Ammon's horn (tissue), 1 donor: ENCODE data around the gene THEM5.

ENCODE experiments used
- DNase-seq: peaks from one replicate; pipeline ENCODE4 v3.0.0-alpha.2; 2016; ENCODE audit warnings: low spot score

THEM5 gene

DNA sequence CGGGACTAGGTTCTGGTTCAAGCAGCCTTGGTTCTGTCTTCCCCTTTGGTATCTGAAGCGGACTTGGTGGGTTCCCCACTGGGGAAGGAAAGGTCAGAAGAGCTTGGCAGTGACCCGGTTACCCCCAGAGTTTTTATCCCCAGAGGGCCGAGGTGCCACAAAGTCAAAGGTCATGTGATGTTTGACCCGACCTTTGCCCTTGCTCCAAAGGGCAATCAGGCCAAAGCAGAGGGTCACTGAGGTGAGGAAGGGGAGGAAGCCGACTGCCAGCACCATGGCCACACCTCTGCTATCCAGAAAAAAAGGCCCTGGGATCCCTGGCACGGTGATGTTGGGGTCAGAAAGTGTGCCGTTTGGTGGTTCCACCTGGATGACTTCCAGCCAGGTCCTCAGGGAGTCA, 52.7 kb downstream of the THEM5 start:
- DNase-seq = no peak

DNA sequence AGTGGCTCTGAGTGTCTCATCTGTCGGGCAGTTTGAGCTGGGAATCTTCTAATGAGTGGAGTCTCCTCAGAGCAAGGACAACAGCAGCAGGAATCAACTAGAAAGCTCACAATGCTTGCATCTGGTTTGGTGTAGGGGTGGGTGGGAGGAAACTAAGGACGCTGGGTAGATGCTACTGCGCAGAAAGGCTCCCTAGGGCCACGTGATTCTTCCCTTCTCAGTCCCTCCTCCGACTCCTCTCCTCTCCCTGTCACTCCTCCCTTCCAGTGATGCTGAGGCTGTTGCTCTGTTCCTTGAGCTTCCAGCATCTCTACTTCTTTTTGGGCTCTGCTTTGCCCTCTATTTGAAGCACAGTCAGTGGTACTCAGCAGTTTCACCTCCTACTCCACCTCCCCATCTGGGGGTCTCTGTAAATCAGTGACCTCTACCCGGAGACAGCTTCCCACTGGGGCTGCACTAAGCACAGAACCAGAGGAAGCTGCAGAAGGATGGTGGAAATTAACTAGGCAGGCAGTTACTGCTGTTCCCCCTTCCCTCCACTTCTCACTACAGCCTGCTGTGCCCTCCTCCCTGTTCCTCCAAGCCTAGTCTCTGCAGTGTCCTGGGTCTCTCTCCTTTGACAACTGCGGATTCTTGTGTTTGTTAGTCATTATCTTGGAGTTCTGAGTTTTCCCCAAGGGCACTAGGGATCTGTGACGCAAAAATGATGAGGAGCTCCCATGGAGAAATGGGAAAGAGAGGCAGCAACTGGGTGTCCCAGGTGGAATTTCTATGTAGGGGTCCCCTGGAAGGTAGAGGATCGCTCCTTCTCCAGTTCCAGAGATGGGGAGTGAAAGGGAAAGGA, 54.1 kb downstream of the THEM5 start:
- DNase-seq = peak; percentile 33

GRCh38 chr1:151798571-151798970, 54.9 kb downstream of the THEM5 start:
- no peak for DNase-seq
